ENCODE measurements around the gene PRKCQ.
"Not testable (repeated sequence)": the region's sequence is repeated elsewhere in the genome, so short reads cannot be mapped to it uniquely, and the experiment has no call there.

The PRKCQ gene

GRCh38 chr10:6486309-6486708, 93.8 kb downstream of the PRKCQ start:
- no peak for DNase-seq

GRCh38 chr10:6482737-6483357, 97.2 kb downstream of the PRKCQ start:
- DNase-seq: no peak

GRCh38 chr10:6478722-6479121, 101.4 kb downstream of the PRKCQ start:
- no peak for DNase-seq

GRCh38 chr10:6476989-6477388, 103.1 kb downstream of the PRKCQ start:
- DNase-seq: no peak

GRCh38 chr10:6474871-6475270, 105.2 kb downstream of the PRKCQ start:
- no peak for DNase-seq

GRCh38 chr10:6473901-6474370, 106.1 kb downstream of the PRKCQ start:
- no peak for DNase-seq

- no peak for DNase-seq
These were observed 106.6 kb downstream of the PRKCQ start for GRCh38 chr10:6473430-6473829.

- not testable (repeated sequence) for DNase-seq
These were observed 107.4 kb downstream of the PRKCQ start for GRCh38 chr10:6472710-6473005.

GRCh38 chr10:6470894-6471618, 109.0 kb downstream of the PRKCQ start:
- no peak for DNase-seq

GRCh38 chr10:6469661-6470060, 110.4 kb downstream of the PRKCQ start:
- DNase-seq: no peak

- DNase-seq: no peak
These were observed 114.0 kb downstream of the PRKCQ start for GRCh38 chr10:6465854-6466601.

- DNase-seq: no peak
These were observed 114.6 kb downstream of the PRKCQ start for GRCh38 chr10:6465437-6465836.

- no peak for DNase-seq
These were observed 115.1 kb downstream of the PRKCQ start for GRCh38 chr10:6464862-6465430.

GRCh38 chr10:6463366-6463765, 116.7 kb downstream of the PRKCQ start:
- no peak for DNase-seq

GRCh38 chr10:6461961-6462360, 118.1 kb downstream of the PRKCQ start:
- DNase-seq: no peak

GRCh38 chr10:6460861-6461409, 119.1 kb downstream of the PRKCQ start:
- DNase-seq: no peak

- no peak for DNase-seq
These were observed 121.3 kb downstream of the PRKCQ start for GRCh38 chr10:6458814-6459213.

- no peak for DNase-seq
These were observed 122.7 kb downstream of the PRKCQ start for GRCh38 chr10:6457376-6457775.

- no peak for DNase-seq
These were observed 124.0 kb downstream of the PRKCQ start for GRCh38 chr10:6456067-6456466.

- no peak for DNase-seq
These were observed 124.5 kb downstream of the PRKCQ start for GRCh38 chr10:6455592-6455991.

GRCh38 chr10:6446711-6447110, 133.4 kb downstream of the PRKCQ start:
- DNase-seq: no peak

- no peak for DNase-seq
These were observed 134.3 kb downstream of the PRKCQ start for GRCh38 chr10:6445671-6446316.

GRCh38 chr10:6439875-6440274, 140.2 kb downstream of the PRKCQ start:
- not testable (repeated sequence) for DNase-seq

Data from T1000 (cell line).